ENCODE measurements around the gene MTREX.

MTREX gene

DNA sequence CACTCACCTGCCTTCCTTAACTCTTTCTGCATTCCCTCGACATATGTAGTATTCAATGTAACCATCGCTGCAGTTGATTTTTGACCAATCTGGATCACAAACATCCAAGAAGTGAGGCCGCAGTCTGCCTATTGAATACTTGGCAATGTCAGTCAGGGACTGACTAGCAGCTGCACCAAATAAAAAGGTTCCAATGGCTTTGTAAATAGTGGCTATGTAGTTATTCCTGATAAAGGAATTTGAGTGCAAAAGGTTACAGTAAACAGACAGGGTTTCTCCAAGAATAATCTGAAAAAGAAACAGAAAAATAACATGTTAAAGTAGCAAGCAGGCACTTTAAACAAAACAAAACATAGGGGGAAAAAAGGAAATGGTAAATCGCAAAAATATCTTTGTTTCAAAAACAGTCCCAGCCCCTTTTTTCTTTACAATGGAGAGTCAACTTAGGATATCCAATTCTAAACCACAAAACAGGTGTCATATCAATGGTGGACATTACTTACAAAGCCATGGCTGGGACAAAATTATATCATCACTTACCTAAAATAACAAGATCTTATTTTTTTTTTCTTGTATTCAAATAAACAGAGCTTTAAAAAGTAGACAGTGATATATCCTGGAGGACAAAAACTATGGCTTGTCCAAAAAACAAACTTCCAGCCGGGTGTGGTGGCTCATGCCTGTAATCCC, 160.2 kb downstream of the MTREX start:
- no peaks in the 10 kb centered on the region for H3K9me3 ChIP-seq (ENCODE audit: severe bottlenecking)
- TF ChIP-seq, protein P1, sequence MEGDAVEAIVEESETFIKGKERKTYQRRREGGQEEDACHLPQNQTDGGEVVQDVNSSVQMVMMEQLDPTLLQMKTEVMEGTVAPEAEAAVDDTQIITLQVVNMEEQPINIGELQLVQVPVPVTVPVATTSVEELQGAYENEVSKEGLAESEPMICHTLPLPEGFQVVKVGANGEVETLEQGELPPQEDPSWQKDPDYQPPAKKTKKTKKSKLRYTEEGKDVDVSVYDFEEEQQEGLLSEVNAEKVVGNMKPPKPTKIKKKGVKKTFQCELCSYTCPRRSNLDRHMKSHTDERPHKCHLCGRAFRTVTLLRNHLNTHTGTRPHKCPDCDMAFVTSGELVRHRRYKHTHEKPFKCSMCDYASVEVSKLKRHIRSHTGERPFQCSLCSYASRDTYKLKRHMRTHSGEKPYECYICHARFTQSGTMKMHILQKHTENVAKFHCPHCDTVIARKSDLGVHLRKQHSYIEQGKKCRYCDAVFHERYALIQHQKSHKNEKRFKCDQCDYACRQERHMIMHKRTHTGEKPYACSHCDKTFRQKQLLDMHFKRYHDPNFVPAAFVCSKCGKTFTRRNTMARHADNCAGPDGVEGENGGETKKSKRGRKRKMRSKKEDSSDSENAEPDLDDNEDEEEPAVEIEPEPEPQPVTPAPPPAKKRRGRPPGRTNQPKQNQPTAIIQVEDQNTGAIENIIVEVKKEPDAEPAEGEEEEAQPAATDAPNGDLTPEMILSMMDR (IDR thresholded peaks at IDR 0.05; ENCODE audit: poor library complexity, severe bottlenecking), result no peak
- 0 out of 2 replicates have a peak, but pooled peaks cover 4% of the 10 kb centered on the region for H3K36me3 ChIP-seq (ENCODE audit: low read depth)
- H3K27ac ChIP-seq (ENCODE audit: poor library complexity, severe bottlenecking), result no peak overlapping the region
- DNase-seq (ENCODE audit: low spot score), result no peak
- H3K4me1 ChIP-seq (ENCODE audit: insufficient read depth, poor library complexity, severe bottlenecking), result no peaks in the 10 kb centered on the region
- ATAC-seq (ENCODE audit: low read depth), result no peak
- H3K4me3 ChIP-seq (ENCODE audit: severe bottlenecking), result no peak overlapping the region
- H3K27me3 ChIP-seq (ENCODE audit: insufficient read depth, poor library complexity, severe bottlenecking), result no peaks in the 10 kb centered on the region

GRCh38 chr5:55469839-55470238, 162.1 kb downstream of the MTREX start:
- Histone ChIP-seq H3K9me3 (ENCODE audit: severe bottlenecking) (no peaks in the 10 kb centered on the region), H3K27ac (ENCODE audit: poor library complexity, severe bottlenecking) (no peak overlapping the region), H3K27me3 (ENCODE audit: insufficient read depth, poor library complexity, severe bottlenecking) (no peaks in the 10 kb centered on the region), H3K36me3 (ENCODE audit: low read depth) (0 out of 2 replicates have a peak, but pooled peaks cover 4% of the 10 kb centered on the region), H3K4me3 (ENCODE audit: severe bottlenecking) (no peak overlapping the region), H3K4me1 (ENCODE audit: insufficient read depth, poor library complexity, severe bottlenecking) (no peaks in the 10 kb centered on the region)
- no peak for DNase-seq (ENCODE audit: low spot score)
- TF ChIP-seq, protein P1 (IDR thresholded peaks at IDR 0.05; ENCODE audit: poor library complexity, severe bottlenecking), result no peak
- ATAC-seq (ENCODE audit: low read depth), result no peak

- Histone ChIP-seq H3K27ac (ENCODE audit: poor library complexity, severe bottlenecking) (no peak overlapping the region), H3K27me3 (ENCODE audit: insufficient read depth, poor library complexity, severe bottlenecking) (no peaks in the 10 kb centered on the region), H3K4me3 (ENCODE audit: severe bottlenecking) (no peak overlapping the region), H3K9me3 (ENCODE audit: severe bottlenecking) (no peaks in the 10 kb centered on the region), H3K4me1 (ENCODE audit: insufficient read depth, poor library complexity, severe bottlenecking) (no peaks in the 10 kb centered on the region), H3K36me3 (ENCODE audit: low read depth) (0 out of 2 replicates have a peak, but pooled peaks cover 4% of the 10 kb centered on the region)
- ATAC-seq (ENCODE audit: low read depth), result no peak
- no peak for DNase-seq (ENCODE audit: low spot score)
- TF ChIP-seq, protein P1 (IDR thresholded peaks at IDR 0.05; ENCODE audit: poor library complexity, severe bottlenecking), result no peak
Observed at GRCh38 chr5:55470282-55470681, 162.5 kb downstream of the MTREX start.

DNA sequence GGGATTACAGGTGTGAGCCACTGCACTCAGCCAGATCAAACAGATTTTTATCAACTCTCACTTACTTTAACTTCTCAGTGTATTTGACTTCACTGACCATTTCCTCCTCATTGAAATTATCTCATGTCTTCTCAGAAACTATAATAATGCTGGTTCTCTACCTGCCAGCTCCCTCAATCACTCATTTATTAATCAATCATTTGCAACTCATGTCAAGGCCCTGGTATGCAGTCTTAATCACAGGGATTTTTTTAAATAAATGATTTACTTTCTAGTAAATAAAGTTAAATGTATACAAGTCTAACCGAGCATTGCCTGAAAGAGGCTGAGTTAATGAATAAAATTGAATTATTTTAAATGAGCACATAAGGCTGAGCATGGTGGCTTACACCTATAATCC, 163.7 kb downstream of the MTREX start:
- DNase-seq (ENCODE audit: low spot score), result no peak
- no peaks in the 10 kb centered on the region for H3K4me1 ChIP-seq (ENCODE audit: insufficient read depth, poor library complexity, severe bottlenecking)
- no peaks in the 10 kb centered on the region for H3K27me3 ChIP-seq (ENCODE audit: insufficient read depth, poor library complexity, severe bottlenecking)
- no peak overlapping the region for H3K4me3 ChIP-seq (ENCODE audit: severe bottlenecking)
- H3K36me3 ChIP-seq (ENCODE audit: low read depth), result 0 out of 2 replicates have a peak, but pooled peaks cover 4% of the 10 kb centered on the region
- H3K9me3 ChIP-seq (ENCODE audit: severe bottlenecking), result no peaks in the 10 kb centered on the region
- TF ChIP-seq, protein P1 (IDR thresholded peaks at IDR 0.05; ENCODE audit: poor library complexity, severe bottlenecking), result no peak
- no peak for ATAC-seq (ENCODE audit: low read depth)
- no peak overlapping the region for H3K27ac ChIP-seq (ENCODE audit: poor library complexity, severe bottlenecking)

DNA sequence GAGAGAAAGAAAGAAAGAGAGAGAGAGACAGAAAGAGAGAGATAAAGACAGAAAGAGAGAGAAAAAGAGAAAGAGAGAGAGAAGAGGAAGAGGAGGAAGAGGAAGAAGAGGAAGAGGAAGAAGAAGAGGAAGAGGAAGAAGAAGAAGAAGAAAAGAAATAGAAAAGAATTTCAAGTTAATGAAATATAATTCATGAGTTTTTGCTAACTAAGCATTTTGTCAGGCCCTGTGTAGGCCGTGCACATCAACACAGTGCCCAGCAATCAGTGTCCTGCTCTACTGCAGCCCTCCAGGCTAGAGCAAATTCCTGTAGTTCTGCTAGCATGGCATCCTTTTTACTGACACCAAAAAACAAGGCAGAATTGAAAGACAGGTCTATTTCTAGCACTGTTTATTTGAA, 164.9 kb downstream of the MTREX start:
- DNase-seq (ENCODE audit: low spot score), result no peak
- no peaks in the 10 kb centered on the region for H3K4me1 ChIP-seq (ENCODE audit: insufficient read depth, poor library complexity, severe bottlenecking)

More for the DNA sequence above, 164.9 kb downstream of the MTREX start:
- H3K9me3 ChIP-seq (ENCODE audit: severe bottlenecking), result no peaks in the 10 kb centered on the region
- TF ChIP-seq, protein P1 (IDR thresholded peaks at IDR 0.05; ENCODE audit: poor library complexity, severe bottlenecking), result no peak
- no peak overlapping the region for H3K4me3 ChIP-seq (ENCODE audit: severe bottlenecking)
- H3K27ac ChIP-seq (ENCODE audit: poor library complexity, severe bottlenecking), result no peak overlapping the region
- no peaks in the 10 kb centered on the region for H3K27me3 ChIP-seq (ENCODE audit: insufficient read depth, poor library complexity, severe bottlenecking)
- ATAC-seq (ENCODE audit: low read depth), result no peak
- 0 out of 2 replicates have a peak, but pooled peaks cover 2% of the 10 kb centered on the region for H3K36me3 ChIP-seq (ENCODE audit: low read depth)
